DOHH2 (cell line): Measurements from ENCODE around the gene NPL.

Source experiments
- H3F3A ChIP-seq: fragments of 200-600 bp; sonication (generic), shearing (Covaris generic); 2 replicates; pipeline ENCODE4 v1.6.0; 2016; ENCODE audit warnings: antibody characterized with exemption, mild to moderate bottlenecking; ENCODE audit not compliant: control insufficient read depth, insufficient read depth
- H3K27ac ChIP-seq: fragments of 200-600 bp; sonication (generic); 2 replicates; pipeline ENCODE4 v1.5.1; 2014; ENCODE audit warnings: low read depth, mild to moderate bottlenecking, low read length, moderate library complexity
- H3K27me3 ChIP-seq: fragments of 200-600 bp; sonication (generic); 2 replicates; pipeline ENCODE4 v1.6.1; 2014; ENCODE audit warnings: mild to moderate bottlenecking, low read length, mixed read lengths; ENCODE audit not compliant: control insufficient read depth
- H3K36me3 ChIP-seq: fragments of 200-600 bp; sonication (generic); 2 replicates; pipeline ENCODE4 v1.6.1; 2014; ENCODE audit warnings: mild to moderate bottlenecking, low read length, moderate library complexity, mixed read lengths; ENCODE audit not compliant: control insufficient read depth
- H3K4me1 ChIP-seq: fragments of 200-600 bp; sonication (generic); 2 replicates; pipeline ENCODE4 v1.6.1; 2014; ENCODE audit warnings: mild to moderate bottlenecking, low read length, mixed read lengths; ENCODE audit not compliant: control insufficient read depth
- H3K4me2 ChIP-seq: fragments of 200-600 bp; sonication (generic); 2 replicates; pipeline ENCODE4 v1.6.0; 2014; ENCODE audit warnings: mild to moderate bottlenecking, low read length, moderate library complexity
- H3K4me3 ChIP-seq: fragments of 200-600 bp; sonication (generic); 2 replicates; pipeline ENCODE4 v1.5.1; 2014; ENCODE audit warnings: mild to moderate bottlenecking, low read length, mixed read lengths
- H3K79me2 ChIP-seq: fragments of 200-600 bp; sonication (generic); 2 replicates; pipeline ENCODE4 v1.6.1; 2014; ENCODE audit warnings: mild to moderate bottlenecking, low read length, mixed read lengths; ENCODE audit not compliant: control insufficient read depth
- H3K9me2 ChIP-seq: fragments of 200-600 bp; sonication (generic); replicated peaks from 2 replicates; pipeline ENCODE4 v1.6.1; 2014; ENCODE audit warnings: mild to moderate bottlenecking, low read length, mixed read lengths; ENCODE audit not compliant: control insufficient read depth
- H3K9me3 ChIP-seq: fragments of 200-600 bp; sonication (generic); 2 replicates; pipeline ENCODE4 v1.6.1; 2014; ENCODE audit warnings: antibody characterized with exemption, low read length, mixed read lengths; ENCODE audit not compliant: control insufficient read depth, insufficient read depth
- H4K20me1 ChIP-seq: fragments of 200-600 bp; sonication (generic); 2 replicates; pipeline ENCODE4 v1.6.0; 2014; ENCODE audit warnings: low read depth, mild to moderate bottlenecking, antibody characterized with exemption, low read length, moderate library complexity; ENCODE audit not compliant: control insufficient read depth, insufficient read depth
- CTCF ChIP-seq: fragments of 200-600 bp; sonication (generic); IDR thresholded peaks from one replicate; pipeline ENCODE4 v1.5.1; 2014; ENCODE audit warnings: antibody characterized with exemption, mild to moderate bottlenecking, low read depth, low read length; ENCODE audit not compliant: poor library complexity, severe bottlenecking
- EZH2phosphoT487 ChIP-seq: fragments of 200-600 bp; sonication (generic); IDR thresholded peaks from 2 replicates; pipeline ENCODE4 v1.6.1; 2017; ENCODE audit warnings: borderline replicate concordance, mild to moderate bottlenecking, antibody characterized with exemption, low read length, moderate library complexity, mixed read lengths

Gene NPL

DNA sequence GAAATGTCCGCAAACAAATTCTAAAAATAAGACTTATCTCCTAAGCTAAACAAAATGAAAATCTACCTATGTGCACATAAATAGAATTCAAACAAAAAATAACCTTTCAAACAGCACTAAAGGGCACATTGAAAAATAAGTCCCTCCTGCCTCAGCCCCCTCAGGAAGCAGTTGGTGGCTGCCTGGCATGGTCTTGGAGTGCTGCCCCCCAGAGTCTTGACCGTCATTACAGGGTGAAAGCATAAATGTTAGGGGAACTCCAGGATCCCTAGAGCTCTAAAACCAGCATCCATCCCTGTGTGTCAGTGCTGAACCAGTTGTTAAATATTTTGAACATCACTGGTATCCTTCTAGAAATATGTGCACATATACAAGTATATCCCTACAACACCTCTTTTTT lies 6.5 kb upstream of the NPL start:
- Histone ChIP-seq H3F3A (peaks cover 9% of the 10 kb centered on the region), H3K36me3 (no peaks in the 10 kb centered on the region), H3K79me2 (no peaks in the 10 kb centered on the region), H3K27ac (no peak overlapping the region), H3K27me3 (no peaks in the 10 kb centered on the region), H3K4me2 (no peak overlapping the region), H3K9me2 (no peaks in the 10 kb centered on the region), H3K4me3 (no peak overlapping the region), H3K9me3 (no peaks in the 10 kb centered on the region), H3K4me1 (peaks cover 32% of the 10 kb centered on the region), H4K20me1 (no peaks in the 10 kb centered on the region)
- TF ChIP-seq CTCF (peak; percentile 33), EZH2phosphoT487 (no peak)

GRCh38 chr1:182784556-182785171 lies 4.9 kb upstream of the NPL start:
- no peaks in the 10 kb centered on the region for H3K79me2 ChIP-seq
- no peaks in the 10 kb centered on the region for H3K36me3 ChIP-seq
- H3K9me2 ChIP-seq, result no peaks in the 10 kb centered on the region
- H3F3A ChIP-seq, result peaks cover 12% of the 10 kb centered on the region
- H3K9me3 ChIP-seq, result no peaks in the 10 kb centered on the region
- H3K4me1 ChIP-seq, result peaks cover 42% of the 10 kb centered on the region
- H3K27me3 ChIP-seq, result peaks cover 7% of the 10 kb centered on the region
- no peak overlapping the region for H3K4me2 ChIP-seq
- H3K27ac ChIP-seq, result no peak overlapping the region
- no peaks in the 10 kb centered on the region for H4K20me1 ChIP-seq
- H3K4me3 ChIP-seq, result no peak overlapping the region
- TF ChIP-seq CTCF (peak; percentile 67), EZH2phosphoT487 (no peak)

DNA sequence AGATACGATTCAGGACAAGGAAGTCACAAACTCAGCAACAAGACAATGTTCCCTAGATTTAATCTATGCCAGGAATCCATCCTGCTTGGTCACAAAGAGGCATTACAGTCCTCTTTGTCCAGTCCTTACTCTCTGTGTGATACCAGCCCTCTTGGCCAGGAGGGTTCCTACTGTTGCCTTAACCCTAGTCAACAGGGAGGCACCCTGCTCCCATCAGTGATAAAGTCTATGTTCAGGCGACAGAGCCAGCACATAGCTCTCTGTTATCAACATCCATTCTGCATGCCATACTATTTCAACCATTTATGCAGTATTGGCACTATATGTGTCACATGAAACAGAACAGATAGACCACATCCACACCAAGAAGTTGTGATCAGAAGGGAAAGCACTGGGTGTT lies 4.4 kb upstream of the NPL start:
- Histone ChIP-seq H3K9me3 (no peaks in the 10 kb centered on the region), H3F3A (peaks cover 12% of the 10 kb centered on the region), H4K20me1 (no peaks in the 10 kb centered on the region), H3K4me3 (no peak overlapping the region), H3K27me3 (peaks cover 7% of the 10 kb centered on the region), H3K4me2 (no peak overlapping the region), H3K79me2 (no peaks in the 10 kb centered on the region), H3K36me3 (no peaks in the 10 kb centered on the region), H3K27ac (no peak overlapping the region), H3K9me2 (no peaks in the 10 kb centered on the region), H3K4me1 (peaks cover 47% of the 10 kb centered on the region)
- TF ChIP-seq CTCF, result no peak
- TF ChIP-seq EZH2phosphoT487, result no peak
